Subcutaneous abdominal adipose tissue (tissue), 5 donors: Measurements from ENCODE around the gene MVP.

Source experiments
- H3K27ac ChIP-seq: one replicate; pipeline ENCODE4 v1.7.0; 2013; ENCODE audit warnings: low read depth, mild to moderate bottlenecking, inconsistent platforms, low read length, moderate library complexity
- H3K27me3 ChIP-seq, 5 donors: one replicate each; pipeline ENCODE4 v1.7.0; 2013; ENCODE audit warnings: low read length in 5 of 5, inconsistent platforms in 1 of 5; ENCODE audit not compliant: control insufficient read depth in 5 of 5, insufficient read depth in 4 of 5
- H3K36me3 ChIP-seq, 5 donors: one replicate each; pipeline ENCODE4 v1.7.0; 2013; ENCODE audit warnings: low read length in 5 of 5; ENCODE audit not compliant: control insufficient read depth in 5 of 5, insufficient read depth in 5 of 5
- H3K4me1 ChIP-seq, 5 donors: one replicate each; pipeline ENCODE4 v1.7.0; 2013; ENCODE audit warnings: low read length in 5 of 5, mild to moderate bottlenecking in 3 of 5, moderate library complexity in 1 of 5; ENCODE audit not compliant: control insufficient read depth in 5 of 5, insufficient read depth in 5 of 5
- H3K4me3 ChIP-seq, 5 donors: one replicate each; pipeline ENCODE4 v1.7.0; 2013; ENCODE audit warnings: low read length in 5 of 5, low read depth in 1 of 5
- H3K9ac ChIP-seq, 5 donors: one replicate each; pipeline ENCODE4 v1.7.0; 2013; ENCODE audit warnings: low read length in 5 of 5, mild to moderate bottlenecking in 4 of 5, moderate library complexity in 3 of 5
- H3K9me3 ChIP-seq, 5 donors: one replicate each; pipeline ENCODE4 v1.7.0; 2013; ENCODE audit warnings: low read length in 5 of 5; ENCODE audit not compliant: control insufficient read depth in 5 of 5
- donor health status: healthy.
- donor health status: healthy.
- donor health status: healthy.
- donor health status: healthy.
- donor health status: healthy.

The MVP gene

GRCh38 chr16:29815793-29816693 is 4.2 kb upstream of the MVP start, which contains the start of gene PAGR1:
PAGR1 (plus strand) TSS chr16:29816152; CDS start chr16:29816526, 374 bp downstream.
- Histone ChIP-seq H3K36me3 (peaks cover 0 to 14% (median 8%) of the 10 kb centered on the region in 5 donors), H3K27ac (peak within 1 kb of the TSS; percentile 83), H3K9me3 (no peaks in the 10 kb centered on the region), H3K27me3 (no peaks in the 10 kb centered on the region), H3K9ac (peak within 1 kb of the TSS; percentile 26 to 89 (median 77)), H3K4me3 (peak within 1 kb of the TSS; percentile 68 to 91 (median 81)), H3K4me1 (peaks cover 6 to 61% (median 54%) of the 10 kb centered on the region in 5 donors)

GRCh38 chr16:29816694-29817441 is 3.4 kb upstream of the MVP start:
- Histone ChIP-seq H3K36me3 (peaks cover 0 to 14% (median 8%) of the 10 kb centered on the region in 5 donors), H3K4me1 (peaks cover 14 to 61% (median 54%) of the 10 kb centered on the region in 5 donors), H3K9ac (peak overlapping the region; percentile 26 to 89 (median 77)), H3K27me3 (no peaks in the 10 kb centered on the region), H3K27ac (peak overlapping the region; percentile 83), H3K4me3 (peak overlapping the region; percentile 60 to 91 (median 81)), H3K9me3 (no peaks in the 10 kb centered on the region)

DNA sequence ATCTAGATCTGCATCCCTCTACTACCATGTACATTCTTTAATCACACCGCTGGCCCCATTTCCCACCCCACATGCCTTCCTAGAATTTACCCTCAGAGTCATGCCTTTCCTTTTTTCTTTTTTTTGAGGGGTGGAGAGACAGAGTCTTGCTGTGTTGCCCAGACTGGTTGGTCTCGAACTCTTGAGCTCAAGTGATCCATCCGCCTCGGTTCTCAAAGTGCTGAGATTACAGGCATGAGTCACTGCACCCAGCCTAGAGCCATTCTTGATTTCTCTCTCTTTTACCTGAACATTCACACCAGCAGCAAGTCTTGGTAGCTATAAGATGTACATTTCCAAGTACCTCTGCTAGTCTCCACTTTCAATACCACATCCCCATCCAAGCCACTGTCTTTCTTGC is 2.2 kb upstream of the MVP start:
- Histone ChIP-seq H3K27ac (no peak overlapping the region), H3K4me1 (peaks cover 15 to 61% (median 56%) of the 10 kb centered on the region in 5 donors), H3K4me3 (no peak overlapping the region), H3K9ac (no peak overlapping the region), H3K27me3 (no peaks in the 10 kb centered on the region), H3K9me3 (no peaks in the 10 kb centered on the region), H3K36me3 (peaks cover 0 to 14% (median 8%) of the 10 kb centered on the region in 5 donors)

DNA sequence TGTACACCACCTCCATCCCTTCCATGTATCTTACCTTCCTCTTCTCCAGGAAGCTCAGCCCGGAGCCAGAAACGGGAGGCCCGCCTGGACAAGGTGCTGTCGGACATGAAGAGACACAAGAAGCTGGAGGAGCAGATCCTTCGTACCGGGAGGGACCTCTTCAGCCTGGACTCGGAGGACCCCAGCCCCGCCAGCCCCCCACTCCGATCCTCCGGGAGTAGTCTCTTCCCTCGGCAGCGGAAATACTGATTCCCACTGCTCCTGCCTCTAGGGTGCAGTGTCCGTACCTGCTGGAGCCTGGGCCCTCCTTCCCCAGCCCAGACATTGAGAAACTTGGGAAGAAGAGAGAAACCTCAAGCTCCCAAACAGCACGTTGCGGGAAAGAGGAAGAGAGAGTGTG is 756 bp upstream of the MVP start:
- H3K4me1 ChIP-seq = peaks cover 15 to 68% (median 61%) of the 10 kb centered on the region in 5 donors

GRCh38 chr16:29820730-29821642 is 724 bp downstream of the MVP start:
- no peaks in the 10 kb centered on the region for H3K27me3 ChIP-seq
- peak overlapping the region; percentile 82 to 93 (median 90) for H3K9ac ChIP-seq
- H3K9me3 ChIP-seq = no peaks in the 10 kb centered on the region
- peaks cover 19 to 73% (median 67%) of the 10 kb centered on the region in 5 donors for H3K4me1 ChIP-seq
- peaks cover 0 to 14% (median 8%) of the 10 kb centered on the region in 5 donors for H3K36me3 ChIP-seq
- H3K27ac ChIP-seq = peak overlapping the region; percentile 97
- peak overlapping the region; percentile 82 to 96 (median 92) for H3K4me3 ChIP-seq

More for the DNA sequence above, 756 bp upstream of the MVP start:
- H3K27me3 ChIP-seq = no peaks in the 10 kb centered on the region
- H3K4me3 ChIP-seq = no peak overlapping the region
- no peak overlapping the region for H3K27ac ChIP-seq
- no peak overlapping the region for H3K9ac ChIP-seq
- no peaks in the 10 kb centered on the region for H3K9me3 ChIP-seq
- peaks cover 0 to 14% (median 8%) of the 10 kb centered on the region in 5 donors for H3K36me3 ChIP-seq

DNA sequence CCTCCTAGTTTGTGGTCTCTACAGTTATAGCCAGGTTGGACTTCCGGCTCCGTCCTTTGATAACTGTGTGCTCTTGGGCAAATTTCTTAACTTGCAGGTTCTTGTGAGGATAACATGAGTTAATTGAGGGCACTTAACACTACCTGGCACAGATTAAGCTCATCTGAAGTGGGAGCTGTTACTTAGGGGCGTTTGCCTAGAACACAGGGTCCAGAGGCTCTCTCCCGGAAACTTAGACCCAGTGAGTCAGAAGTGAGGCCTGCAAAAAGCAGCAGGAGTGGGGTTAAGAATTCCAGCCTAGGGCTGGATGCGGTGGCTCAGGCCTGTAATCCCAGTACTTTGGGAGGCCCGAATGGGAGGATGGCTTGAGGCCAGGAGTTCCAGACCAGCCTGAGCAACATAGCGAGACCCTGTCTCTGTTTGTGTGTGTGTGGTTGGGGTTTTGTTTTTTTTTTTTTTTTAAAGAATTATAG is 1.4 kb downstream of the MVP start:
- H3K27ac ChIP-seq = peak overlapping the region; percentile 97
- peak overlapping the region; percentile 82 to 96 (median 92) for H3K4me3 ChIP-seq
- H3K9me3 ChIP-seq = no peaks in the 10 kb centered on the region
- H3K36me3 ChIP-seq = peaks cover 0 to 14% (median 8%) of the 10 kb centered on the region in 5 donors
- H3K27me3 ChIP-seq = no peaks in the 10 kb centered on the region
- H3K9ac ChIP-seq = peak overlapping the region; percentile 16 to 93 (median 89)
- H3K4me1 ChIP-seq = peaks cover 19 to 70% (median 66%) of the 10 kb centered on the region in 5 donors

GRCh38 chr16:29824589-29825144 is 4.4 kb downstream of the MVP start:
- H3K9ac ChIP-seq = peak overlapping the region in 2 of 5 donors; percentile 24 to 63
- peak overlapping the region; percentile 57 for H3K27ac ChIP-seq
- H3K27me3 ChIP-seq = no peaks in the 10 kb centered on the region
- peaks cover 16 to 65% (median 63%) of the 10 kb centered on the region in 5 donors for H3K4me1 ChIP-seq
- H3K36me3 ChIP-seq = peaks cover 0 to 4% (median 2%) of the 10 kb centered on the region in 5 donors
- H3K9me3 ChIP-seq = no peaks in the 10 kb centered on the region
- peak overlapping the region in 2 of 5 donors; percentile 19 to 33 for H3K4me3 ChIP-seq

DNA sequence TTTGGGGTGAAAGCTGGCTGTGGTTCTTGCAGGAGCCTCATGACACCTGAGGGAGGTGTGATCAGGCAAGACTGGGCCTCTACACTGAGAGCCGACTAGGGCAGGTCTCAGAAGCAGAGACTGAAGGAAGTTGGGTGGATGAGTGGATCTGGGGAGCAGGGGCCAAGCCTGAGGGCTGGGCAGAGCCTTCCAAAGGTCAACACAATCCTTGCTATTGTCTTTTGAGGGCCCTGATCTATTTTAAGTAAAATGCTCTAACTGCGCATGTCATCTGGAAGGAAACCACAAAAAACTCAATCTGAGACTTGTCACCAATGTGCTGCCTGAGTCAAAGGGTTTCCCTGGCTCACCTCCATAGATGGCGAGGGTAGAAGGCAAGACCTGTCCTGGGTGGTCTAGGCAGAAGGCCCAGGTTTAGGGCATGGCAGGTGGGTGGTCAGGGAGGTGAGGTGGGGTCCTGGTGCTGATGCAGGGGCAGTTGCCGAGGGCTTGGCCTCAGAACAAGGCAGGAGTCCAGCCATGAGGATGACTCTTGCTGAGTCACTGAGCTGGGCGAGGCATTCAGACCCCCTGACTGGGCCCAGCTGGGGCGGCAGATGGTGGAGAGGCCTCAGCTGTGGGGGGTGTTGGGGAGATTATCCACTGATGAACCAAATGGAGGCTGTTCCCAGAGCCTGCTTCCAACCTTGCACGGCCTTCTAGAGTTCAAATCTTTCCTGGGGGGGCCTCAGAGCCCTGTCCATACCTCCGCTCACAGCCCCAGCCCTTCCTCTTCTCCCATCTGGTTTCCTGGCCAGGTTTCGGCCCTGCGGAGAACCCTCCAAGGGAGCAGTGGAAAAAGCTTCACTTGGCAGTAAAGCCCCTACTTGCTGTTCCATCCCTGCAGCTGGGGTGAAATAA is 5.1 kb downstream of the MVP start:
- Histone ChIP-seq H3K4me1 (peaks cover 16 to 58% (median 55%) of the 10 kb centered on the region in 5 donors), H3K27me3 (no peaks in the 10 kb centered on the region), H3K9ac (peak overlapping the region in 4 of 5 donors; percentile 24 to 63 (median 34)), H3K4me3 (peak overlapping the region in 2 of 5 donors; percentile 19 to 33), H3K27ac (peak overlapping the region; percentile 57), H3K36me3 (peaks cover 0 to 9% (median 7%) of the 10 kb centered on the region in 5 donors), H3K9me3 (no peaks in the 10 kb centered on the region)
